ENCODE measurements around the gene TRIM41.

DNA sequence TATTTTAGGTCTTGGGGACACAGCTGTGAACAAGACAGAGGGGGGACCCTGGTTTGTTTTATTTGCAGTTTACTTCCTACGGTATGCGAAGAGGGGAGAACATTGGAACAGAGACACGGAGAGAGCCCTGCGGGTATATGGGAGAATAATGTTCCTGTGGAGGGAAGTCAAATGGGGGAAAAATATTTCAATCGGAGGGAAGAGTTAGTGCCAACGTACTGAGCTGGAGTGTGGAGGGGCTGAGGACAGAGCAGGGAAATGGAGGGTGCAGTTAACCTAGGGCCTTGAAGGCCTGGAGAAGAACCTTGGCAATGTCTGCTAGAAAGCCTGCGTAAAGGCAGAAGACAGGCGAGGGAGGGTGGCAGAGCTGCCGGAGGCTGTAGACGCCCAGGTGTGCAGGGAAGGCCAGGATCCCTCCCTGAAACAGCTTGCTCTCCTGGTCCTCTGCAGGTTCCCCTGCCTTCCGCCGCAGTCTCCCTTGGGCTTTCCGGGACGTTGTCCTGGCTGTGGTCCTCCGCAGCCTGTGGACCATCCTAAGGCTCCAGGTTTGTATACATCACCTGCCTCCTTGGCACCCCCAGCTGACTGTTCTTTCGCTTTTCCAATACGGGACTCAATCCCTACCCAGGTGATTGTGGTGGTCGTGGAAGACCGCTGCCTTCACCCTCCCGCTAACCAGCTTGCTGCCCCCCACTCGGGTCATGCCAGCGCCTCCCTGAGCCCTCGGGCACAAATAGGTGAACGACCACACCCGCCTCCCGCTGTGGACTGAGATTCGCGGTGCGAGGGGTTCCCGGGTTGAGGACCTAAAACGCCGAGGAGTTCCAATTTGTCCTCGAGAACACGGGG, 22.6 kb downstream of the TRIM41 start:
- TF ChIP-seq, protein P1, sequence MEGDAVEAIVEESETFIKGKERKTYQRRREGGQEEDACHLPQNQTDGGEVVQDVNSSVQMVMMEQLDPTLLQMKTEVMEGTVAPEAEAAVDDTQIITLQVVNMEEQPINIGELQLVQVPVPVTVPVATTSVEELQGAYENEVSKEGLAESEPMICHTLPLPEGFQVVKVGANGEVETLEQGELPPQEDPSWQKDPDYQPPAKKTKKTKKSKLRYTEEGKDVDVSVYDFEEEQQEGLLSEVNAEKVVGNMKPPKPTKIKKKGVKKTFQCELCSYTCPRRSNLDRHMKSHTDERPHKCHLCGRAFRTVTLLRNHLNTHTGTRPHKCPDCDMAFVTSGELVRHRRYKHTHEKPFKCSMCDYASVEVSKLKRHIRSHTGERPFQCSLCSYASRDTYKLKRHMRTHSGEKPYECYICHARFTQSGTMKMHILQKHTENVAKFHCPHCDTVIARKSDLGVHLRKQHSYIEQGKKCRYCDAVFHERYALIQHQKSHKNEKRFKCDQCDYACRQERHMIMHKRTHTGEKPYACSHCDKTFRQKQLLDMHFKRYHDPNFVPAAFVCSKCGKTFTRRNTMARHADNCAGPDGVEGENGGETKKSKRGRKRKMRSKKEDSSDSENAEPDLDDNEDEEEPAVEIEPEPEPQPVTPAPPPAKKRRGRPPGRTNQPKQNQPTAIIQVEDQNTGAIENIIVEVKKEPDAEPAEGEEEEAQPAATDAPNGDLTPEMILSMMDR (IDR thresholded peaks at IDR 0.05): no peak
- no peak for TF ChIP-seq POLR2AphosphoS5 (IDR thresholded peaks at IDR 0.05)

Measured in prostate gland (tissue), 2 donors.